Measurements from ENCODE around the gene BASP1. TPM values are rescaled to one million over a fixed set of nuclear protein-coding genes. Genes with fewer than 3 reads are reported as not detected.
A peak's percentile ranks its signal among the peaks of the same experiment; 100 is the strongest.

BASP1 gene
- total RNA-seq = under 1 TPM; 0.66 to 0.85 TPM

- peaks cover 2% of the 10 kb centered on the region for H3K9me3 Mint-ChIP-seq
- peak within 1 kb of the TSS; percentile 58 for H3K27ac Mint-ChIP-seq
- H3K36me3 Mint-ChIP-seq = peaks cover 3% of the 10 kb centered on the region
- peaks cover 60% of the 10 kb centered on the region for H3K27me3 Mint-ChIP-seq
- peaks cover 8% of the 10 kb centered on the region for H3K4me1 Mint-ChIP-seq
- DNase-seq = no peak
- H3K4me3 Mint-ChIP-seq = peak within 1 kb of the TSS; percentile 65
These were observed at the start of gene BASP1 for GRCh38 chr5:17217493-17218352. TSS of gene BASP1 (plus strand) at chr5:17217631. CDS start at chr5:17275217, 57,586 bp downstream.

- Mint-ChIP-seq H3K36me3 (no peaks in the 10 kb centered on the region), H3K4me3 (no peak overlapping the region), H3K4me1 (no peaks in the 10 kb centered on the region), H3K27me3 (peaks cover 3% of the 10 kb centered on the region), H3K9me3 (no peaks in the 10 kb centered on the region), H3K27ac (no peak overlapping the region)
- no peak for DNase-seq
These were observed 47.9 kb upstream of the BASP1 start for GRCh38 chr5:17169507-17169906.

DNA sequence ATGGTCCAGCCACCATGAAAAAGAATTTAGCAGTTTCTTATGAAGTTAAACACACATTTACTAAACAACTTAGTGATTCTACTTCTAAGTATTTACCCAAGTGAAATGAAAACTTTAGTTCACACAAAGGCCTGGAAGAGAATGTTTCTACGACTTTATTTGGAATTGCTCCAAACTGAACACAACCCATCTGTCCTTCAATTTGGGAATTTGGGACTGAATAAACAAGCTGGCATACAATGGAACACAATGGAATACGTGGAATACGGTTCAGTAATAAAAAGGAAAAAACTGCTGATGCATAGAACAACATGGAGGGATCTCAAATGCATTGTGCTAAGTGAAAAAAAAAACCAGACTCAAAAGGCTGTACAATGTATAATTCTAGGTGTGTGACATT, 44.6 kb upstream of the BASP1 start:
- H3K27me3 Mint-ChIP-seq = peaks cover 7% of the 10 kb centered on the region
- H3K27ac Mint-ChIP-seq = no peak overlapping the region
- H3K9me3 Mint-ChIP-seq = no peaks in the 10 kb centered on the region
- H3K4me3 Mint-ChIP-seq = no peak overlapping the region
- no peak for DNase-seq
- no peaks in the 10 kb centered on the region for H3K36me3 Mint-ChIP-seq
- H3K4me1 Mint-ChIP-seq = no peaks in the 10 kb centered on the region

GRCh38 chr5:17174965-17175364, 42.5 kb upstream of the BASP1 start:
- no peaks in the 10 kb centered on the region for H3K36me3 Mint-ChIP-seq
- no peak overlapping the region for H3K4me3 Mint-ChIP-seq
- H3K27ac Mint-ChIP-seq = no peak overlapping the region
- peaks cover 8% of the 10 kb centered on the region for H3K27me3 Mint-ChIP-seq
- no peak for DNase-seq
- no peaks in the 10 kb centered on the region for H3K4me1 Mint-ChIP-seq
- H3K9me3 Mint-ChIP-seq = no peaks in the 10 kb centered on the region

DNA sequence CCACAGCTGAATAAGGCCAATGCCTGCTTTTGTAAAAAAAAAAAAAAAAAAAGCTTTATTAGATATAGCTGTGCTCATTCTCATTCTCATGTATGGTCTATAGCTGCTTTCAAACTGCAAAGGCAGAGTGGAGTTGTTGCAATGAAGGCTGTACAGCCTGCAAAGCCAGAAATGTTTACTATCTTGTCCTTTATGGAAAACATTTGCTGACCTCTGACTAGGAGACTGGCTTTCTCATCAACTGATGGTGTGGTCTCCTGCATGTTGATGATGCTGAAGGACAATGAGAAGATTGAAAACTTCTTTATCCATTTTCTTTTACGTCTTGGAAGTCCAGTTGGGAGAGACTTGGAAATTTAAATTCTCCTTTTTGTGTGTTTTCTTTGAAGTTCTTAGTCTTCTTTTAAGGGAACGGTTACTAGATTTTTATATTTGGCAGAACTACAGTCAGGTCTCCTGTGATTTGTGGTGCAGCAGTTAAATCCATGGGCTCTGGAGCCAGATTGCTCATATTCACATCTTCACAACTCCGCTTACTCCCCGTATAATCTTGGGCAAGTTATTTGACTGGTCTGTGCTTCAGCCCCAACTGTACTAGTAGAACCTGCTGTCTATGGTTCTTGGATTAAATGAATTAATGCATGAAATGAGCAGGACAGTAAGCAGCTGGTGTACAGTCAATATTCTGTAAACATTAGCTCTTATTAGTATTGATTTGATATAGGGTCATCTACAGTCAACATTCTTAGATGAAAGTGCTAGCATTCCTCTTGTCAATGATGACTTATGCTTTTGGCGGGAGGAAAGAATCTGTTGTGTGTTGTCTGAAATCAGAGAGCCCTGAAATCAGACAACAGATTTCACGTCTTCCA, 39.7 kb upstream of the BASP1 start:
- H3K36me3 Mint-ChIP-seq = no peaks in the 10 kb centered on the region
- DNase-seq = no peak
- no peak overlapping the region for H3K27ac Mint-ChIP-seq
- no peak overlapping the region for H3K4me3 Mint-ChIP-seq
- H3K4me1 Mint-ChIP-seq = peaks cover 3% of the 10 kb centered on the region
- H3K27me3 Mint-ChIP-seq = peaks cover 11% of the 10 kb centered on the region
- no peaks in the 10 kb centered on the region for H3K9me3 Mint-ChIP-seq

DNA sequence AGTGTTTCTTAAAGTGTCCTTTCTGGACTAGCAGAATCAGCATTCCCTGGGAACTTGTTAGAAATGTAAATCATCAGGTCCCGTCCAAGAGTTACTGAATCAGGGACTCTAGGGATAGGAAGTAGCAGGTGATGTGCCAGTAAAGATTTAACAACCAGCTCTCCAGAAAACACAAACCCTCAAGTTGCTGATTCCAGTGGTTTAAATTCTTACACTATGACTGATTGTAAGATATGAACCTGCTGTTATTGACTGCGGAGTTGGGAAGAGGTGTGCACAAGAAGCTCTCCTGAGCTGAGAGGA, 39.1 kb upstream of the BASP1 start:
- no peaks in the 10 kb centered on the region for H3K36me3 Mint-ChIP-seq

GRCh38 chr5:17180330-17180843, 37.0 kb upstream of the BASP1 start:
- Mint-ChIP-seq H3K36me3 (no peaks in the 10 kb centered on the region), H3K4me1 (peaks cover 3% of the 10 kb centered on the region), H3K9me3 (no peaks in the 10 kb centered on the region), H3K4me3 (no peak overlapping the region), H3K27me3 (peaks cover 15% of the 10 kb centered on the region), H3K27ac (no peak overlapping the region)
- no peak for DNase-seq

More for the DNA sequence above, 39.1 kb upstream of the BASP1 start:
- no peak for DNase-seq
- Mint-ChIP-seq H3K4me3 (no peak overlapping the region), H3K4me1 (peaks cover 3% of the 10 kb centered on the region), H3K27me3 (peaks cover 11% of the 10 kb centered on the region), H3K9me3 (no peaks in the 10 kb centered on the region), H3K27ac (no peak overlapping the region)

DNA sequence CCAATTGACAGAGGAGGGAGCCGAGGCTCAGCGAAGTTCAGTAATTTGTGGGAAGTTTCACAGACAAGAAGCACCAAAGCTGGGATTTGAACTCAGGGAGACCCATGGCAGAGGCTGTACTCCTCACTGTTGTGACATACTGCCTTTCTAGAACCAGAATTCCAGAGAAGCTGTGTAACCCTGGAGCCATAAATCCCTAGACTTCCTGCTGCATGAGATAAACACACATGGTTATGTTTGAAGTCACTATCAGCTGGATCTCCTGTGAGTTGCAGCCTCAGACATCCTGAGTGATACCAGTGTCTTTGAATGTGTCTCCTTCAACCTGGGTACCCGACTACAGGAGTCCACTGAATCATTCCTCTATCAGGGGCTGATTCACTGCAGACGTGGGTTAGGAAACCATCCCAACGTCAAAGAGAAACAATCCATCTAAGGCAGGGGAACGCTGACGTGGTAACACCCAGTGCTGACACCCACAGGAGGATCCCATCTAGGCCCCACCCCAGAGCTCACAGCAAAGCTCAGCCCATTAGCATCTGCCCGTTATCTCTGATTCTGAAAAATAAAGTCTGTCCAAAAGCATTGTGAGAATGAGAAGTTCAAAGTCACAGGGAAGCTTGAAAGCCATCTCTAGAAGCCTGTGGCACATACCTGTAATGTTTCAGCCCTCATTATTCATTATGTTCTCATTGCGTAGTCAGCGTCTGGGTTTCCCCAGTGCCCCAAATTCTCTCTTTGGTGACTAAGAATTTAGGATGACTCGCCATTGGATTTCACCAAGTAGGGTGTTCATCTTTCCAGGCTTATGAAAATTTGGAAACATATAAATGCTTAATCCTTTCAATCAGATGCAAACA, 36.3 kb upstream of the BASP1 start:
- H3K4me3 Mint-ChIP-seq = no peak overlapping the region
- no peak overlapping the region for H3K27ac Mint-ChIP-seq
- DNase-seq = no peak

DNA sequence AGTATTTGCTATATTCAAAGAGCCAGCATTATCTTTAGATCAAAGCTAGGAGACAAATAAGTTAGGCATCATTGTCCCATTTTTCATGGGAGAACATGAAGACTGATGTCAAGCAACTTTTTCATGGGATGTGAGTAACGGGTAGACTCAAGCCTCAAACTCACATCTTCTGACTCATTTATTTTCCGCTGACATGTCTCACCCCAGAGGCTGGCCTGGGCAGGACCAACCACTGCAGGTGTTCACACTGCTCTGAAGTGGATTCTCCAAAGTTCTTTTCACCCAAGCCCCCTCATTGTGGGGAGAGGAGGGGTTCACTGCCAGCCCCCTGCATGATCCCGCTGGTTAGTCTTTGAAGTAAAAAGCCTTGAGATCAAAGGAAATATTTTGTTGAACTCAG, 34.9 kb upstream of the BASP1 start:
- H3K4me1 Mint-ChIP-seq = peaks cover 3% of the 10 kb centered on the region
- no peaks in the 10 kb centered on the region for H3K36me3 Mint-ChIP-seq
- H3K4me3 Mint-ChIP-seq = no peak overlapping the region
- H3K9me3 Mint-ChIP-seq = no peaks in the 10 kb centered on the region
- DNase-seq = no peak
- peaks cover 12% of the 10 kb centered on the region for H3K27me3 Mint-ChIP-seq
- no peak overlapping the region for H3K27ac Mint-ChIP-seq

More for the DNA sequence above, 36.3 kb upstream of the BASP1 start:
- H3K36me3 Mint-ChIP-seq = no peaks in the 10 kb centered on the region
- H3K9me3 Mint-ChIP-seq = no peaks in the 10 kb centered on the region
- H3K27me3 Mint-ChIP-seq = peaks cover 15% of the 10 kb centered on the region
- H3K4me1 Mint-ChIP-seq = peaks cover 3% of the 10 kb centered on the region

GRCh38 chr5:17182981-17183380, 34.5 kb upstream of the BASP1 start:
- Mint-ChIP-seq H3K4me1 (peaks cover 3% of the 10 kb centered on the region), H3K9me3 (no peaks in the 10 kb centered on the region), H3K4me3 (no peak overlapping the region), H3K36me3 (no peaks in the 10 kb centered on the region), H3K27me3 (peaks cover 14% of the 10 kb centered on the region), H3K27ac (no peak overlapping the region)
- no peak for DNase-seq

DNA sequence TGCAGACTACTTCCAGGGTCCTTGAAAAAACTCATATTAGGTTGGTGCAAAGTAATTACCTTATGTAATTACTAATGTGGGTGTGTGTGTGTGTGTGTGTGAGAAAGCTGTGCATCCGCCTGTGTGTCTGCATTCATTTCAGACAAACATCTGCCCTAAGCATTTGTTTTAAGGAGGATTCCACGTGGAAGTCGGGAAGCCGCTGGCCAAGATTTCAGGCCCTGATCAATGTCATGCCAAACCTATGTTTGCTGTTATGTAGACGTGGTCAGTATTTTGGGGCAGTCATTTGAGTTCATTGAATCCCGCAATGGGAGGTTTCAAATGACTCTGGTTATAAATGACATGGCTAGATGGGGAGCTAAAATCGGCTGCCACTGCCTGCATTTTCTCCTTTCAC, 33.6 kb upstream of the BASP1 start:
- H3K4me1 Mint-ChIP-seq = peaks cover 3% of the 10 kb centered on the region
- DNase-seq = no peak
- H3K4me3 Mint-ChIP-seq = no peak overlapping the region
- H3K27me3 Mint-ChIP-seq = peaks cover 14% of the 10 kb centered on the region
- H3K27ac Mint-ChIP-seq = no peak overlapping the region
- no peaks in the 10 kb centered on the region for H3K9me3 Mint-ChIP-seq
- H3K36me3 Mint-ChIP-seq = no peaks in the 10 kb centered on the region

- no peak for DNase-seq
- no peaks in the 10 kb centered on the region for H3K9me3 Mint-ChIP-seq
- H3K4me1 Mint-ChIP-seq = peaks cover 4% of the 10 kb centered on the region
- H3K36me3 Mint-ChIP-seq = no peaks in the 10 kb centered on the region
- no peak overlapping the region for H3K4me3 Mint-ChIP-seq
- no peak overlapping the region for H3K27ac Mint-ChIP-seq
- peaks cover 16% of the 10 kb centered on the region for H3K27me3 Mint-ChIP-seq
These were observed 32.8 kb upstream of the BASP1 start for GRCh38 chr5:17184588-17184987.

- no peak overlapping the region for H3K27ac Mint-ChIP-seq
- peaks cover 16% of the 10 kb centered on the region for H3K27me3 Mint-ChIP-seq
- no peaks in the 10 kb centered on the region for H3K36me3 Mint-ChIP-seq
- H3K4me3 Mint-ChIP-seq = no peak overlapping the region
- peaks cover 4% of the 10 kb centered on the region for H3K4me1 Mint-ChIP-seq
- DNase-seq = no peak
- H3K9me3 Mint-ChIP-seq = no peaks in the 10 kb centered on the region
These were observed 32.1 kb upstream of the BASP1 start for GRCh38 chr5:17185349-17185748.

DNA sequence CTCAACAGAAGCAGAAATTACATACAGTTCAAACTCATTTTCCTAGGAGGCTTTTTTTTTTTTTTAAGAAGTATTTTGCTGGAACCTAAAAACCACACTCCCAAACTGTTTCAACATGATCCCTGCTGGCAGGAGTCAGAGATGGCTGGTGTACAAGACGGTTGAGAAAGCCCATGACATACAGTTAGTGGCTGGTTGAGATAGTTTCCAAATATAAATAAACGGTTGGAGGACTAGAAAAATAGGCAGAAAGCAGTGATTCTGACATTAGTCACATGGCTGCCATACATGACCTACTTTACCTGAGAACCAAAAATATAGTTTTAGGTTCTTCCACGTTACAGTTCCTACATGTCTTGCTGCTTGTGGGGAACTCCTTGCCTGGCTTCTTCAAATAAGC, 31.7 kb upstream of the BASP1 start:
- peaks cover 20% of the 10 kb centered on the region for H3K27me3 Mint-ChIP-seq
- H3K4me3 Mint-ChIP-seq = no peak overlapping the region
- H3K36me3 Mint-ChIP-seq = no peaks in the 10 kb centered on the region
- no peak for DNase-seq
- no peaks in the 10 kb centered on the region for H3K9me3 Mint-ChIP-seq
- peaks cover 4% of the 10 kb centered on the region for H3K4me1 Mint-ChIP-seq
- H3K27ac Mint-ChIP-seq = no peak overlapping the region

DNA sequence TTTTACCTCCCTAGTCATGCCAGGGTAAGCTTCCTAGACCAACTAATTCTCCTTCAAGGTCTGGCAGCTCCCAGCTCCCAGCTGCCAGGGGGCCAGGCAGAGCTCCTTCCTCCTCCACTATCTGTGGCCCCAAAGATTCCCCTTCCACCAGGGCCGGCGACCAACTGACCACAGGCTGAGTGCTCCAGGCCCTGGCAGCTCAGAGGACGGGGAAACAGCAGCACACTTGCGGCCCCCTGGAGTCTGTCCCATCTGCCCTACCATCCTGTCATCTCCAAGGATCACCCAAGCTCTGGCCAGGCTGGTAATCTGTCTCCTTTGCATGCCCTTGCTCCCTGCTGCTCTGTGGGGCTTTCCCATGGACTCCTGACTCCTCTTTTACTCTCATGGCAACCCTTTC, 31.2 kb upstream of the BASP1 start:
- H3K36me3 Mint-ChIP-seq = no peaks in the 10 kb centered on the region
- peaks cover 4% of the 10 kb centered on the region for H3K4me1 Mint-ChIP-seq
- H3K27me3 Mint-ChIP-seq = peaks cover 24% of the 10 kb centered on the region
- no peak overlapping the region for H3K27ac Mint-ChIP-seq
- no peak for DNase-seq
- H3K4me3 Mint-ChIP-seq = no peak overlapping the region
- no peaks in the 10 kb centered on the region for H3K9me3 Mint-ChIP-seq
